Keratinocyte (primary cell): ENCODE measurements around the gene TMEM109. TPM values are rescaled to one million over a fixed set of nuclear protein-coding genes. Genes with fewer than 3 reads are reported as not detected.

Experiments
- DNase-seq: peaks from one replicate; pipeline ENCODE4 v3.0.0-alpha.2; 2011; ENCODE audit warnings: low read depth, missing footprints, low spot score
- FAIRE-seq: peaks from 2 replicates; lab custom pipeline; 2011; peaks lifted over from hg19 to GRCh38; lab: Jason Lieb, UNC
- H2AFZ ChIP-seq: 2 replicates; pipeline ENCODE4 v1.6.0; 2012; ENCODE audit warnings: low read length, control low read depth, inconsistent platforms; ENCODE audit not compliant: control insufficient read depth
- H3K27ac ChIP-seq: 2 replicates; pipeline ENCODE4 v1.5.1; 2011; ENCODE audit warnings: low read length; ENCODE audit not compliant: control insufficient read depth, insufficient read depth
- H3K27me3 ChIP-seq: 3 replicates; pipeline ENCODE4 v1.6.0; 2011; ENCODE audit warnings: low read length; ENCODE audit not compliant: control insufficient read depth, insufficient read depth; ENCODE audit errors: extremely low read depth
- H3K36me3 ChIP-seq, 2 experiments: 2 replicates in 1 of 2; 3 replicates in 1 of 2; pipeline ENCODE4 v1.5.1; 2011; ENCODE audit warnings: low read length in 2 of 2, mild to moderate bottlenecking in 1 of 2; ENCODE audit not compliant: control insufficient read depth in 2 of 2, insufficient read depth in 2 of 2; ENCODE audit errors: extremely low read depth in 1 of 2
- H3K4me1 ChIP-seq: 3 replicates; pipeline ENCODE4 v1.5.1; 2011; ENCODE audit warnings: low read length; ENCODE audit not compliant: control insufficient read depth, insufficient read depth; ENCODE audit errors: extremely low read depth
- H3K4me2 ChIP-seq: 3 replicates; pipeline ENCODE4 v1.6.0; 2011; ENCODE audit warnings: low read depth, low read length; ENCODE audit not compliant: control insufficient read depth, insufficient read depth; ENCODE audit errors: extremely low read depth
- H3K4me3 ChIP-seq, 3 experiments: fragments of 200-600 bp in 1 of 3; sonication (generic) in 1 of 3; 2 replicates in 2 of 3; 3 replicates in 1 of 3; pipeline ENCODE4 v1.5.1; 2011 to 2016; ENCODE audit warnings: low read length in 3 of 3, mild to moderate bottlenecking in 3 of 3, control low read depth in 2 of 3, inconsistent platforms in 1 of 3, low read depth in 1 of 3, mixed read lengths in 1 of 3, mixed run types in 1 of 3, moderate library complexity in 1 of 3; ENCODE audit not compliant: control insufficient read depth in 2 of 3, insufficient read depth in 2 of 3; ENCODE audit errors: extremely low read depth in 1 of 3
- H3K79me2 ChIP-seq: 2 replicates; pipeline ENCODE4 v1.6.0; 2012; ENCODE audit warnings: low read length; ENCODE audit not compliant: control insufficient read depth, insufficient read depth
- H3K9ac ChIP-seq: 3 replicates; pipeline ENCODE4 v1.6.0; 2011; ENCODE audit warnings: low read length; ENCODE audit not compliant: control insufficient read depth, insufficient read depth; ENCODE audit errors: extremely low read depth
- H3K9me1 ChIP-seq: 3 replicates; pipeline ENCODE4 v1.6.0; 2011; ENCODE audit warnings: low read length; ENCODE audit not compliant: control insufficient read depth, insufficient read depth; ENCODE audit errors: extremely low read depth
- H3K9me3 ChIP-seq: 2 replicates; pipeline ENCODE4 v1.5.1; 2012; ENCODE audit warnings: low read depth, low read length; ENCODE audit not compliant: control insufficient read depth
- H4K20me1 ChIP-seq: 3 replicates; pipeline ENCODE4 v1.6.0; 2011; ENCODE audit warnings: low read length; ENCODE audit not compliant: control insufficient read depth, insufficient read depth; ENCODE audit errors: extremely low read depth
- EZH2 ChIP-seq: IDR thresholded peaks from one replicate; pipeline ENCODE4 v1.6.1; 2012; ENCODE audit warnings: inconsistent platforms, mild to moderate bottlenecking, low read length, moderate library complexity
- dilution Hi-C: fragments of 300-500 bp; cut with MboI; formaldehyde crosslinking; loops from one replicate; pipeline ENCODE4 v1.7.0; 2020; ENCODE audit warnings: low sequenced_read_pairs; ENCODE audit not compliant: extremely low pct_ligation_motif_present
- polyA plus RNA-seq, 5 experiments: library from polyadenylated mRNA; depleted of rRNA in 3 of 5; stranded (reverse) in 3 of 5; stranded (forward) in 1 of 5; unstranded in 1 of 5; fragments of >200 nt; gene quantifications; 1 replicate in 1 of 5; 2 replicates in 3 of 5; 3 replicates in 1 of 5; pipeline versions ENCODE4 v1.2.1 to v1.2.3, GENCODE V29; 2011 to 2012; ENCODE audit warnings: missing spikeins in 2 of 5, low read depth in 1 of 5, low replicate concordance in 1 of 5
- TF ChIP-seq, protein P1 (sequence below), 3 experiments: IDR thresholded peaks in 1 of 3; conservative IDR thresholded peaks in 1 of 3; optimal IDR thresholded peaks in 1 of 3; 2 replicates in 2 of 3; 3 replicates in 1 of 3; pipeline versions ENCODE3 to v1.5.1; 2011; ENCODE audit warnings: low read length in 3 of 3, mild to moderate bottlenecking in 3 of 3, moderate library complexity in 2 of 3, control low read depth in 1 of 3, inconsistent platforms in 1 of 3; ENCODE audit not compliant: insufficient read depth in 2 of 3; ENCODE audit errors: extremely low read depth in 1 of 3

Gene TMEM109
- polyA plus RNA-seq, 1 donor (not counting 4 experiments of a cell fraction or from before 2014, with no cell fraction given): 25.2 TPM

DNA sequence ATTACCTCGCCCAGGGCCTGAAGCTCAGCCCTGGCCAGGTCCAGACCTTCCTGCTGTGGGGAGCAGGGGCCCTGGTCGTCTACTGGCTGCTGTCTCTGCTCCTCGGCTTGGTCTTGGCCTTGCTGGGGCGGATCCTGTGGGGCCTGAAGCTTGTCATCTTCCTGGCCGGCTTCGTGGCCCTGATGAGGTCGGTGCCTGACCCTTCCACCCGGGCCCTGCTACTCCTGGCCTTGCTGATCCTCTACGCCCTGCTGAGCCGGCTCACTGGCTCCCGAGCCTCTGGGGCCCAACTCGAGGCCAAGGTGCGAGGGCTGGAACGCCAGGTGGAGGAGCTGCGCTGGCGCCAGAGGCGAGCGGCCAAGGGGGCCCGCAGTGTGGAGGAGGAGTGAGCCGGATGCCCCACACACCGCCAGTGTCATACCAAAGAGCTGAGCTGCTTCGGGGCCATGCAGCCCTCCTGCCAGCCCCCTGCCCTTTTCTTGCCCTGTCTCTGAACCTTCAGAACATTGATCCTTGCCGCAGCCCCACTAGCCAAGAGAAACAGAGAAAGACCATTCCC is 7.9 kb downstream of the TMEM109 start:
- Histone ChIP-seq H3K36me3 (peaks cover 19% of the 10 kb centered on the region in 2 experiments), H4K20me1 (peaks cover 2% of the 10 kb centered on the region), H3K4me2 (no peak overlapping the region), H3K4me1 (peaks cover 47% of the 10 kb centered on the region), H3K9ac (no peak overlapping the region), H3K4me3 (no peak overlapping the region), H2AFZ (no peak overlapping the region), H3K27me3 (no peaks in the 10 kb centered on the region), H3K79me2 (peaks cover 18% of the 10 kb centered on the region), H3K9me3 (no peaks in the 10 kb centered on the region), H3K27ac (no peak overlapping the region), H3K9me1 (peaks cover 2% of the 10 kb centered on the region)
- no peak for TF ChIP-seq EZH2
- TF ChIP-seq, protein P1, sequence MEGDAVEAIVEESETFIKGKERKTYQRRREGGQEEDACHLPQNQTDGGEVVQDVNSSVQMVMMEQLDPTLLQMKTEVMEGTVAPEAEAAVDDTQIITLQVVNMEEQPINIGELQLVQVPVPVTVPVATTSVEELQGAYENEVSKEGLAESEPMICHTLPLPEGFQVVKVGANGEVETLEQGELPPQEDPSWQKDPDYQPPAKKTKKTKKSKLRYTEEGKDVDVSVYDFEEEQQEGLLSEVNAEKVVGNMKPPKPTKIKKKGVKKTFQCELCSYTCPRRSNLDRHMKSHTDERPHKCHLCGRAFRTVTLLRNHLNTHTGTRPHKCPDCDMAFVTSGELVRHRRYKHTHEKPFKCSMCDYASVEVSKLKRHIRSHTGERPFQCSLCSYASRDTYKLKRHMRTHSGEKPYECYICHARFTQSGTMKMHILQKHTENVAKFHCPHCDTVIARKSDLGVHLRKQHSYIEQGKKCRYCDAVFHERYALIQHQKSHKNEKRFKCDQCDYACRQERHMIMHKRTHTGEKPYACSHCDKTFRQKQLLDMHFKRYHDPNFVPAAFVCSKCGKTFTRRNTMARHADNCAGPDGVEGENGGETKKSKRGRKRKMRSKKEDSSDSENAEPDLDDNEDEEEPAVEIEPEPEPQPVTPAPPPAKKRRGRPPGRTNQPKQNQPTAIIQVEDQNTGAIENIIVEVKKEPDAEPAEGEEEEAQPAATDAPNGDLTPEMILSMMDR (optimal IDR thresholded peaks at IDR 0.05 in 1 of 3, IDR thresholded peaks at IDR 0.05 in 1 of 3, conservative IDR thresholded peaks at IDR 0.05 in 1 of 3; ENCODE audit: extremely low read depth in 1 of 3, insufficient read depth in 2 of 3, low read length in 3 of 3): no peak
- FAIRE-seq: no peak
- dilution Hi-C loops: no loop called here
- no peak for DNase-seq

DNA sequence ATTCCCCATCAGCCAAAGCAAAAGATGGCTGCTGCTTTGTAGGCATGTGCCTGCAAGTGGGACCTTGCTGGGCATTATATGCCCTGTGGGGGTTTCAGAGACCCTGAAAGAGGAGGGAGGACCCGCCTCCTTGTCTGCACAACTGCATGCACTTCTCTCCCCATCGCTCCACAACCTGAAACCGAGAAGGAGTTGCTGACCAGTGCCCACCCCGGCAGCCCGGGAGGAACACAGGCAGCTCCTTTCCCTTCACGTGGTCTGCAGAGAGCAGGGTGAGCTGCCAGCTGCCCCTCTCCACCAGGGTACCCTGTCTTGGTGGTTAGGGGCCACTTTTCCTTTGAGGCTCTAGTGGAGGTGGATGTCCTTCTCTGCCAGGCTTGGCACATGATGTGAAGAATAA is 8.9 kb downstream of the TMEM109 start:
- Histone ChIP-seq H2AFZ (no peak overlapping the region), H3K36me3 (peaks cover 19 to 21% of the 10 kb centered on the region in 2 experiments), H3K4me1 (peaks cover 36% of the 10 kb centered on the region), H4K20me1 (peaks cover 2% of the 10 kb centered on the region), H3K27me3 (no peaks in the 10 kb centered on the region), H3K79me2 (peaks cover 16% of the 10 kb centered on the region), H3K4me3 (no peak overlapping the region), H3K4me2 (no peak overlapping the region), H3K9me3 (no peaks in the 10 kb centered on the region), H3K27ac (no peak overlapping the region), H3K9ac (no peak overlapping the region), H3K9me1 (peaks cover 2% of the 10 kb centered on the region)
- dilution Hi-C loops: no loop called here
- TF ChIP-seq, protein P1 (optimal IDR thresholded peaks at IDR 0.05 in 1 of 3, IDR thresholded peaks at IDR 0.05 in 1 of 3, conservative IDR thresholded peaks at IDR 0.05 in 1 of 3; ENCODE audit: extremely low read depth in 1 of 3, insufficient read depth in 2 of 3, low read length in 3 of 3): no peak
- FAIRE-seq (no peak), DNase-seq (no peak)
